Stimulated activated CD4-positive, alpha-beta T cell treated with anti-CD3 and anti-CD28 coated beads, Interleukin-1b, Interleukin-23, amount 100 ng/mL, for 48 hours (primary cell): ENCODE measurements around the gene LIPT1.
A peak's percentile ranks its signal among the peaks of the same experiment; 100 is the strongest.
"Not testable (repeated sequence)": the region's sequence is repeated elsewhere in the genome, so short reads cannot be mapped to it uniquely, and the experiment has no call there.

Source experiments
- DNase-seq: peaks from one replicate; pipeline ENCODE4 v3.0.0-alpha.2; 2020

The LIPT1 gene

DNA sequence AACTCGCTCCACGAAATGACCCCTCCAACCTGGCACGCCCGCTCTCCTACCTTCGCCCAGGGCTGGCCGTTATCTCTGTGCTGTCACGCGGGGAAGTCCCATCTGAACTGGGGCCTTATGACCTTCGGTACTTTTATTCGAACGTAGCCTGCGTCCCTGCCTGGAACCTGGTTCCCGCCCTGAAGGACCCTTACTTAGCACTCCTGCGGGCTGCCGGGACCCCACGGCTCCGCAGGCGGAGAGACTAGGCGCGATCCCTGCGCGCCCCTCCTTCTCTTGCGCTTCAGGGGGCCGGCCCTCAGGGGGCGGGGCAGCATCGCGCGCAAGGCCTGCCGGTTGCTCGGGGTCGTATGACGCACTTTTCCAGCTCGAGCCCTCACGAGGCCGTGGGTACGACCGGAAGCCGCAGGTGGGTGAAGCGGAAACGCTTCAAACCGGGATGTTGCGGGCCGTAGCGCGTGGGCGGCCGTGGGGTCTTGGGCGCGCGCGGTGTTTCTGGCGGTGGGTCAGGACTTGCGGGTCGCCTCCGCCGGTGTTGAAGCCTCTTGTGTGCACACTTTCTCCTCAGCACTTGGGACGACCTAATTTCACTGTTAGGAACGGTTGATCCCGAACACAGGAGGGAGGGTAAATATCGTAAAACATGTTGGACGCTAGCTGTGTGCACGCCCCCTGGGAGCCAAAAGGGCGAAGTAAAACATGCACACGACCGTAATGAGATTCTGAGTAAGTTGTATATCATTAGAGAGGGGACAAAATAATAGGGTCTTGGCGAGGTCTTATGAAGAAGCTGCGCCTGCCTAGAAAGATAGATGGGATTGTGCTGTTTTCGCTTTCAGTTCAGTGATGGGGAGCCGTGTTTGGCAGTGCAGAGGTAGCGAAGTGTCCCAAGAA, at the start of gene LIPT1, which contains the start of gene TSGA10:
TSS of gene LIPT1 (plus strand) at position 325 of the 894 bp plus-strand sequence. CDS start 6,991 bp downstream, outside the sequence.
TSS of gene TSGA10 (minus strand) at position 300 of the 894 bp plus-strand sequence. CDS start 45,503 bp downstream, outside the sequence.
- peak; percentile 93 for DNase-seq

DNA sequence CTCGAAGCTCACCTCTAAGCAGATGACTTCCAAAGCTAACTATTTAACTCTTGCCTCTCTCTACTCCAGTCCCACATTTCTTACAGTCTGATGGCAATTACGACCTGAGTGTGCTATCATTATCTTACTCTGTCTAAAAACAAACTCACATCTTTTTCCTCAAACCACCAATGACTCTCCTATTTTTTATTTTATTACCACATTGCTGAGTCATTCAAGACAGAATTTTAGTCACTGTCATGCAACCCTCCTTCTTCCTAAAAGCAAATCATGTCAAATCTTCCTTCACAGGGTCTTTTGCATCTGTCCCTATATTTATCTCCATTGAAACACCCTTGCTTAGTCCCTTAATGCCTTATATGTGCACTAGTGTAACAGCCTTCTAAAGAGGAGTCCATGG, 47.9 kb upstream of the LIPT1 start:
- DNase-seq: no peak

DNA sequence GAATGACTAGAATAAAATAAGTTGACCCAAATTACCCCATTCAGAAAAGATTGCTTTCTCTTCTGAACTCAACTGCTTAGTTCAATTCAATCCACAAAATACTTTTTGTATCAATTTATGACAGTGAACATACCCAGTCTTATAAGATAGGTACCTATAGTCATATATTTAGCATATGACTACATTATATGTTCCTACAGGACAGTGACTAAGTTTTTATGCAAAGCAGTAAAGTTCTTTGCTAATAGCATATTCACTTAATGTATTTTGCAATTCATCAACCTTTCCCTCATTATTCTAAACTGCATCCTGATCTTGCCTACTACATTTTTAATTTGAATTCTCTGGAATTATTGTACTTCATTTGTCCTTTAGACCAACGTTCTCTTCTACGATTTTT, 43.5 kb upstream of the LIPT1 start:
- no peak for DNase-seq

DNA sequence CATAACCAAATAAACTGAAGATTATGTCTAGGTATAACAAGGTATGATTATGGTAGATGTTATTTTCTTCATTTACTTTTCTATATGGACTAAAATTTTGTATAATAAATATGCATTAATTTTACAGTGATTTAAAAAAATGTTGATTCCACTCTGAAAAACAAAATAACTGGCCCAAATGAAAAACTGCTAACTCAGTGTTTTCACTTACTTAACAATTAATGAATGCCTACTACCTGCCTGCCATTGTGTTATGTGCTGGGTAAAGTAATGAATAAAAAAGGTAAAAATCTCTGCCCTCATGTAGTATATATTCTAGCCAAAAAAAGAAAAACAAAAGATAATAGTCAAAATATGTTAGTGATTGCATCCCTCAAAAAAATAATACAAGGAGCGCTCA, 42.8 kb upstream of the LIPT1 start:
- no peak for DNase-seq

DNA sequence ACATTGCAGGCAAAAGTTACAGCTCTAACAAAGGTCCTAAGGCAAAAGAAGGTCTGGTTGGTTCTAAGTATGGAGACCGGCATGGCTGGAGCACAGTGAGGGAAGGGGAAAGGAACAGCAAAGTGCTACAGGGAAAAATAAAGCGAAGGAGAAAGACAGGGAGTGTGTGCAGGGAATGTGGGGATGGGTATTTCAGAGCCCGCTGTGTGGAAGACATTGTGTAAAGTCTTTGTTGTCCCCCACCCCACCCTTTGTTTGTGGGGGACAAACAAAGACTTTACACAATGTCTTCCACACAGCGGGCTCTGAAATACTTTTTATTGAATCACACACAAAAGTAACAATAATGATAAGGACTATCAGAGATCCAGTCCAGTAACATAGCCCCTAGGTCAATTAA, 42.1 kb upstream of the LIPT1 start:
- no peak for DNase-seq

DNA sequence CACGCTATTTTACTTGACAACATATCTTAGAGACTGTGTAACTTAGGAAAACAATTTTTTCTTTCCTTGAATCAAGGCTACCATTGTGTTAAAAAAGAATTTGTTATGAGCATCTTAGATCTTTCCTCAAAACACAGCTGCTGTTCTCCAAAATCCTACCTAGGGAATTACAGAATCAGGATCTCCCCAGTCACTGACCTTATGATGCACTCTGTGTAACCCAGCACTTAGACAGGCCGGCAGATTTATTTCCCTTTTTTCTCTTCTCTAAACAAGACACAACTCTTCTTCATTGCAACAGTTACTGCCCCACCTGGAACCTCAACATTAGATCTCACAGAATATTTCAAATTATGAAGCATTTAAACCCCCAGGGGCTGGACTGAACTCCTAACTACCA, 26.8 kb upstream of the LIPT1 start:
- DNase-seq: no peak

DNA sequence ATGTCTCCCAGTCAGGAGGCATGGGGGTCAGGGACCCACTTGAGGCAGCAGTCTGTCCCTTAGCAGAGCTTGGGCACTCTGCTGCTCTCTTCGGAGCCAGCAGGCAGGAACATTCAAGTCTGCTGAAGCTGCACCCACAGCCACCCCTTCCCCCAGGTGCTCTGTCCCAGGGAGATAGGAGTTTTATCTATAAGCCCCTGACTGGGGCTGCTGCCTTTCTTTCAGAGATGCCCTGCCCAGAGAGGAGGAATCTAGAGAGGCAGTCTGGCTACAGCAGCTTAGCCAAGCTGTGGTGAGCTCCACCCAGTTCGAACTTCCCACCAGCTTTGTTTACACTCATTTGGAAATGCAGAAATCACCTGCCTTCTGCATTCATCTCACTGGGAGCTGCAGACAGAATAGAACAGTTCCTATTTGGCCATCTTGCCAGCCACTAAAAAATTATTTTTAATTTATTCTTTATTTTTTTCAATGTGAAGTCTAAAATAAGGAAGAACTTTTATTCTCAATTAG, 19.7 kb upstream of the LIPT1 start:
- DNase-seq: not testable (repeated sequence)

DNA sequence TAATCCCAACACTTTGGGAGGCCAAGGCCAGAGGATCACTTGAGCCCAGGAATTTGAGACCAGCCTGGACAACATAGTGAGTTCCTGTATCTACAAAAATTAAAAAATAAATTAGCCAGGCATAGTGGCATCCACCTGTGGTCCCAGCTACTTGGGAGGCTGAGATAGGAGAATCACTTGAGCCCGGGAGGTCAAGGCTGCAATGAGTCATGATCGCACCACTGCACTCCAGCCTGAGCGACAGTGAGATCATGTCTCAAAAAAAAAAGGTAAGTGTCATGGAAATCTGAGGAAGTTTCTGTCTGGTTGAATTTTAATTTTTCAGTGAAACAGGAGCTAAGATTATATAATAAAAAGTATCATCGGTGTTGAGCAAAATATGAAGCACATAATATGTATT, 15.8 kb upstream of the LIPT1 start:
- DNase-seq: no peak

DNA sequence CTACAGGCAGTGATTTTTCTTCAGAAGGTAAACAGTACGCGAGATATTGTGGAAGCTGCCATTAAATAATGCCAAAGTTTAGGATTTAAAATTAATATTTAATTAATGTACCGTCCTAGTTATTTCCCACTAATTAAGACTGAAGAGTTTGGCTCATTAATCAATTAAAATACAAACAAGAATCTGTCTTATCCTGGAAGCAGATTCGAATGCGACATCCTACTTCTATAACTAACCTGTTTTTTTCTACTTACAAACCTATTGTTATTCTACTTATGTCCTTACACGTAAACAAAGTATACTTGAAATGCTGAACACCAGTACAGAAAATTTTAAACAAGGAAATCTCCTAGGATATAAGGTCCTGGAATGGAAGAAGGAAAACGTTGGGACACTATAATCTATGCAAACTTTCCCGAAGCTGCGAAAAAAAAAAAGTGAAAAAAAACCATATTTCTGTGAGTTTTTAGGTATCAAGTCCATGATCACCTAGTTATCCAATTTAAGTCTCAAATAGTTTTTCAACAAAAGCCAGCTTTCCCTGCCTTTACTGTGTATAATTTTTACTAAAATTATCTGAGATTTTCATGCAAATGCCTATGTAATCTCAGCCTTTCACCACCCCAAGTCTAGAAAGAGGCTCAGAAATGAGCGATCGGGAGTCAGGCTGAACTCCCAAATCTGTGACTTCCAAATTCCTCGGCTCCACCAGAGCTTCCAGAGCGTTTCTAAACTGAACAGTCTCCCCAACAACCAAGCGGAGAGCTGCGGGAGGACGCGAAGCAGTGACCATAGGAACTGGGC, 14.5 kb upstream of the LIPT1 start:
- no peak for DNase-seq

DNA sequence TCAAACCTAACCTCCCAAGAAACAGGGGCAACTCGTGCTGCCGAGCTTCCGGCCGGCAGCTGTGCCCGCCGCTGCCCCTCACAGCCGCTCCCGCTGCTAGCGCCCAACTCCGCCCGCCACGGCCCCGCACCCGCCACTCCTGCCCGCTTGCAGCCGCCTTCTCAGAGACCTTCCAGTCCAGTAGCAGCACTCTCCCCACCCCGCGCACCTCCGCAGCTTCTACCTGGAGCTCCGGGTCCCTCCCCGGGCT, 14.0 kb upstream of the LIPT1 start:
- DNase-seq: no peak

DNA sequence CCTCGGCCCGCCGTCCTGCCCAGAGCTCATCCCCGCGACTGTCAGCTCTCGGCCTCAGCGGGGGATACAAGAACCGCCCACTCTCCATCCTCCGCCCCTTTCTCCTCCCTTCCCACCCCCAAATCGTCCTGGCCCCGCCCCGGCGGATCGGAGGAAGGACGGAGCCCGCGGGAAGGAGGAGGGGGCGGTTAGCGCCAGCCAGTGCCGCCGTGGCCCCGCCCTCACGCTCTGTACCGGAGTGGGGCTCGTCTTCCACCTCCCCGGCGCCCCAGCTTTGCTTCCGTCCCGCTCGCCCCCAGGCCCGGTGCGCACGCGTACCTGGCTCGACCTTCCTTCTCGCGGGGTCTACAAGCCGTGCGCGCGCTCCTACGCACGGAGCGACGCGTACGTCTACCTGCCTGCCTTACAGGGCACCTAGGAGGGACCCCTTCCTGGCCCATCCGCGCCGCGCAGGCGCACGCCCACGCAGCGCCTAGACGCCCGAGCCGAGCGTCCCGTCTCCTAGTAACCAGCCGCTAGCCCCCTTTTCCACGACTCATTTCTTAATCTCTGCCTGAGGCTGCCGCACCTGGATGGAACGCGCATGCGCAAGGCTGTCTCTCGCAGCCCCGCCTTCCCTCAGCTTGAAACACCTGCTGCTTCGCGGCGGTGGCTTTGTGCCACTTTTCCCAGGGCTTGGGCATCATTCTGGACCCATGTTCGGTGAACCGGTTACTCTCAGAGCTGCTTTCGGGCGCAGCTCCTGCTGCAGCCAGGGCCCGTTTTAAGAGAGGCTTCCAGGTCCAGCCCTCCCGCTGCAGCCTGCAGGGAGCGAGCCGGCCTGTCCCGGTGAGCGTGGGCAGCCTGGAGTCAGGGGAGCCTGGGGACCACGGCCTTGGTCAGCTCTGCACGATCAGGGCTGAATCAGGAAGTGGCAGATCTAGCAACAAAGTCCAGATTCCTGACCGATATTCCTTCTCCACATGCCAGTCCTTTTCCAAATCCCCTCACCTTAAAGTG, 13.4 kb upstream of the LIPT1 start, which contains the start of gene C2orf15:
TSS of gene C2orf15 (plus strand) at position 598 of the 999 bp plus-strand sequence. CDS start 8,852 bp downstream, outside the sequence.
- peak; percentile 97 for DNase-seq

DNA sequence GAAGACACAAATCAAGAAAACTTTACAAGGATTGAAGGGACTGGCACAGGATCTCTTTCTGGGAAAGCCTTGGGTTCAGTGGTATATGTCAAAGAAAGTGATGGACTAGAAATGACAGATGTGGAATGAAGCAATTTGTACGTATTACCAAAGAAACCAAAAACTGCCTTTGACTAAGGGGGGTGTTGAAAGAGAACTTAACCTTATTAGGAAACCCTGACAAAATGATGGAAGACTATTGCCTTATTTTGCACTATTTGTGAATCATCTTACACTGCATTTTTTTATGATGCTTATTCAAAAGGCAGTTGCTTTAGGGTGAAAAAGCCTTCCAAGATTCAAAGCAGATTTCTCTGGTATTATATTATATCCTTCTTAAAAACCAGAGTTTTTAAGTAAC, 4.1 kb upstream of the LIPT1 start:
- no peak for DNase-seq

DNA sequence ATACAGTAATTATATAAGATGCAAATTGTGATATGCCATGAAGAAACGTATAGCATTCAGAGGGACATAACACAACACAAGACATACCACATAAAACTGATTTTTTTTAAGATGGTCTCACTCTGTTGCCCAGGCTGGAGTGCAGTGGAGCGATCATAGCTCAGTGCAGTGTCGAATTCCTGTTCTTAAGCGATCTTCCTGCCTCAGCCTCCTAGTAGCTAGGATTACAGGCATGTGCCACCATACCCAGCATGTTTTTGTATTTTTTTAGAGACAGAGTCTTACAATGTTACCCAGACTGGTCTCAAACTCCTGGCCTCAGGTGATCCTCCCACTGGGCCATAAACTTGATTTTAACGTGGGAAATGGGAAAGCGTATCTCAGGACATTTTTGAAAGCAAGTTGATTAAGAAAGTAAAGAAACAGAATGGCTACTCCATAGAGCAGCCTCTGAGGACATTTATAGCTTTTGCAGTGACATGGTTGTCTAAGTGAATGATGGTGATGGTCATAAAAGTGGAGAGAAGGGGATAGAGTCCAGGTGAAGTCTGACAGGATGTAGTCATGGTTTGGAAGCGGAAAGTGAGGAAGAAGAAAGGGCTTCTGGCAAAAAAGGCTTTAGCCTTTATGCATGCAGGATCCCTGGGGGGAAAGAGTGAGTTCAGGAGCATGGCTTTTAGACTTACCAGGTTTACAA, 2.4 kb upstream of the LIPT1 start:
- DNase-seq: no peak

DNA sequence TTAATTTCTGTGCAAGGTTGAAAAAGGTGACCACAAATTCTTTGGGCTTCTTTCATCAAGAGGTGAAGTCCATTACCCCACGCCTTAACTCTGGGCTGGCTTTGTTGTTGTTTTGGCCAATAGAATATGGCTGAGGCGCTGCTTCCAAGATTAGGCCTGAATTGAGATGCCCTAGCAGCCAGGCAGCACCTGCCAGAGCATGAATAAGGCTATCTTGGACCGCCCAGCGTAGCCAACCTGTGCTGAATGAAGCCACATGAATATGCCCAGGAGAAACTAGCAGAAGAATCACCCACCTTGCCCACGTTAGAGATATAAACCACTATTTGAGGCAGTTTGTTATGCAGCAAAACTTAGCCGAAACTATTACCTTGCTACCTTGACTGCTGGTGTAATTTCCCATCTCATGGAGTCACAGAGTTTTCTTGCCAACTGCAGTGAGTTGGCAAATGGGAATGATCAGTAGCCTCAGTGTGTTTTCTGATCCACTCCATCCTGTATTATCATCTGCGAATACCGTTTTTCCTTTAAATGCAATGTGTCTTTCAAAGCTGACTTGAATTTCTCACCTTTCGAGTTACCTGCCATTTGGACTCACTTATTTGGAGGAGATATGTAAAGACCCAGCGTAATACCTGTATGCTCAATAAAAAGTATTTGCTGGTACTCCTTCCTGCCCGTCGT, 704 bp upstream of the LIPT1 start:
- no peak for DNase-seq

DNA sequence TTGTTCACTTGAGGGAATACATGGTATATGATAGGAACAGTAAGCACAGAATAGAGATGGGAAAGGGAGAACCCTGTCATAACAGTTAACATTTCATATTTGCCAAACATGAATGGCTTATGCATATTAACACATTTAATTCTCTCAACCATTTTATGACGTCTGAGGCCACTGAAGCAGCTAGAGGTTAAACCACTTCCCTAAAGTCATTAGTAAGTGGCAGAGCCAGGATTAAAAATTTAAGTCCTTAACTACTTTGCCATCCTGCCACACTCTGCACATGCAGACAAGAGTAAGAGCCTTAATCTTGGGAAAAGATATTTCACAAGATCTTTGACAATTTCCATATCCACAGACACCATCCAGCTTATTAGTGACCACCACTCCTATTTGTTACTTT, 2.1 kb downstream of the LIPT1 start:
- DNase-seq: no peak

DNA sequence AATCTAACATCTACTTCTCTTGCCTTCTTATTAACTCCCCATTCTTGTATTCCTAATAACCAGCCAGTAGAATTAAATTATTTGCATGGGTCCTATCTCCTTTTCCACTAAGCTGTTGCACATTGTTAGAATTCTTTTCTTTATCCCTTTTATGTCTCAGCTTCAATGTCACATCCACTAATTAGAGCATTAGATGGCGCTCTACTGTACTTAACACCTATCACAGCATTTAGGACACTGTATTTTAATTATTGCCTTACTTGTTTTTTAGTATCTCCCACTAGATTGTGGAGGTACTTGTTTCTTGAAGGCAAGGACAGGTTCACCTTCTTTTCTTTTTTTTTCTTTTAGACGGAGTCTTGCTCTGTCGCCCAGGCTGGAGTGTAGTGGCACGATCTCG, 3.8 kb downstream of the LIPT1 start:
- no peak for DNase-seq

DNA sequence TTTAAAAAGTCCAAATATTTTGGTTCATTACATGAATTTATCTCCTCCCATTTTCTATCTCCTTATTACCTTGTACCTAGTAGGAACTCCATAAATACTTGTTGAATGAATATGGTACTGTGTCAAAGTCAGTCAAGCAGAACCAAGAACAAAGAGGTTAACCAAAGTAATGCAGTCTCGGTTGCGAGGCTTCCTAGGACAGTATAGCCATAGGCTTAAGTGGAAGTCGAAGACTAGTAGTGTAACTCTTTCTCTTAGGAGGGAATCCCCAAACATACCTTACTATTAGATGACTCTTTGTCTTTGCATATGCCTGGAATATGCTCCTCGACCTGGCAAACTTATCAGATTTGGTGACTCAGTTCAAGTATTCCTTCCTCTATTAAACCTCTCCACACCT, 4.8 kb downstream of the LIPT1 start:
- DNase-seq: no peak

DNA sequence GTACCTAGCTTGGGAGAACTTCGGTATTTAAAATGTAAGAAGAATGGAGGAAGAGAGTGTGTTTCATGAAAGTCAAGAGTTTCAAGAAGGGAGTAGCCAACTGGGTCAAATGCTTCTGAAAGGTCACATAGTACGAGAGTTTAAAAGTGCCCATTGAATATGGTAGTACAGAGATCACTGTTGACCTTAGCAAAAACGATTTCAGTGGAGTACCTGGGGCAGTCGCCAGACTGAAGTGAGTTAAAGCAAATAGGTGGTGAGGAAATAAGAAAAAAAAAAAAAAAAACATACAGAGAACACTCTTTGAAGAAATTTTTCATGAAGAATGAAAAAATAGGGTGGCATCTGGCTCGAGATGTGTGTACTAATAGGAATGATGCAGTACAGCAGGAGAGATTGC, 11.5 kb downstream of the LIPT1 start:
- DNase-seq: no peak

DNA sequence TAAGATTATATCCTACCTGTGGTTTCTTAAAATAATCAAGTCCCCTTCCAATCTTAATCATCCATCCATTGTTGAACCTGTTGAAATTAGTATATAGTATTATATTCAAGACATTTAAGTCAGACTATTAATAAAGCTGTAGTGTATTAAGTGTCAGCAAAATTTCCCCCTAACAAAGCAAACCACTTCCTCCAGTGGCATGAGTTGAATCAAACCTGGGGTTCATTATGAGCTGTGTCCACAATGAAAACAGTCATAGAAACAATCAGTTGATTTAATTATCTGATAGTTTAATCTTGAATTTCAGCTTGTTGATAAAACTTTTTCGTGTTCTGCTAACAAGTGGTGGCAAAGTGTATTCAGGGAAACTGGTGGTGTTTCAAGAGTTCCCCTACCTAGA, 14.8 kb downstream of the LIPT1 start:
- DNase-seq: no peak

DNA sequence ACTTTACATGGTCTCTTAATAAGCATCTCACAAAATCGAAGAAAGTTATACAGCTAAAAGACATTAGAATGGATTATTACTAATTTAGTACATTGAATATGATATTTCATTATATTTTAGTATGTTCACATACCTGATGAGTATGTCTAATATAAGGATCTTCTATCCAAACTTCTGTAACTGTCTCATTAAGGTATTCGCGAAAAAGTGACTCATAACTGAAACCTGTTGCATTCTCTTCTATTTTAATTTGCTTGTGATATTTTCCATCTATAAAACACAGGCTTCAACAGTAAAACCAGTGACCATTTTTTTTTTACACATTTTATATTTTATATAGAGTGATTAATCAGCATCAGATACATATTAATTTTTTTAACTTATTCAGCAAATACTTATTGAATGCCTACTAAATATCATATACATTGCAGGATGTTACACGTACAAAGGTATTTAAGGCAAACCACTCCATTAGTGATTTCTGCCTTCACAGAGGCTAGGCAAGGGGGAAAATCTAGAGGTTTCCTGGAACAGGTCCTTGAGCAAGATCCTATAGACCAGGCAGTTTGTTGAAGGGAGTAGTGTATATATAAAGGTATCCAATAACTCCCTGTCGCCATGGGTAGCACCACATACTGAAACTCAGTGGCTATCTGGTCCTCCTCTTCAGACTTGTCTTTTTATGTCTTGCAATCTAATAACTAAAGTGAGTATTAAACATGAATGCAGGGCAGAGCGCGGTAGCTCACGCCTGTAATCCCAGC, 16.8 kb downstream of the LIPT1 start:
- DNase-seq: no peak
